ENCODE data around the gene DLG4. TPM values are rescaled to one million over a fixed set of nuclear protein-coding genes. Genes with fewer than 3 reads are reported as not detected.

DLG4 gene
- total RNA-seq, 1 donor from 2014 or later: 46.1 TPM

- Mint-ChIP-seq H3K4me1 (ENCODE audit: unreplicated experiment) (peaks cover 53% of the 10 kb centered on the region), H3K9me3 (no peaks in the 10 kb centered on the region)
These were observed 3.9 kb downstream of the DLG4 start for GRCh38 chr17:7215652-7216180.

GRCh38 chr17:7215136-7215638, 4.4 kb downstream of the DLG4 start:
- H3K27me3 Mint-ChIP-seq: peaks cover 29% of the 10 kb centered on the region
- peaks cover 5% of the 10 kb centered on the region for H3K36me3 Mint-ChIP-seq
- peak overlapping the region; percentile 98 for H3K27ac Mint-ChIP-seq
- peaks cover 54% of the 10 kb centered on the region for H3K4me1 Mint-ChIP-seq (ENCODE audit: unreplicated experiment)
- no peaks in the 10 kb centered on the region for H3K9me3 Mint-ChIP-seq
- DNase-seq (ENCODE audit: extremely low spot score, unreplicated experiment): no peak
- TF ChIP-seq CTCF (conservative IDR thresholded peaks at IDR 0.05): no peak
- peak overlapping the region; percentile 95 for H3K4me3 Mint-ChIP-seq

More at GRCh38 chr17:7215652-7216180, 3.9 kb downstream of the DLG4 start:
- H3K27me3 Mint-ChIP-seq: peaks cover 24% of the 10 kb centered on the region
- H3K4me3 Mint-ChIP-seq: peak overlapping the region; percentile 95
- DNase-seq (ENCODE audit: extremely low spot score, unreplicated experiment): no peak
- TF ChIP-seq CTCF (conservative IDR thresholded peaks at IDR 0.05): no peak
- peak overlapping the region; percentile 98 for H3K27ac Mint-ChIP-seq
- peaks cover 5% of the 10 kb centered on the region for H3K36me3 Mint-ChIP-seq

- DNase-seq (ENCODE audit: extremely low spot score, unreplicated experiment): peak; percentile 100
- H3K27ac Mint-ChIP-seq: peak overlapping the region; percentile 98
- peak overlapping the region; percentile 95 for H3K4me3 Mint-ChIP-seq
- TF ChIP-seq CTCF (conservative IDR thresholded peaks at IDR 0.05): peak; percentile 74
- H3K27me3 Mint-ChIP-seq: peaks cover 33% of the 10 kb centered on the region
- H3K4me1 Mint-ChIP-seq (ENCODE audit: unreplicated experiment): peaks cover 56% of the 10 kb centered on the region
- H3K9me3 Mint-ChIP-seq: no peaks in the 10 kb centered on the region
- peaks cover 5% of the 10 kb centered on the region for H3K36me3 Mint-ChIP-seq
These were observed 5.1 kb downstream of the DLG4 start for GRCh38 chr17:7214300-7215135.

- peak; percentile 92 for DNase-seq (ENCODE audit: extremely low spot score, unreplicated experiment)
- H3K4me1 Mint-ChIP-seq (ENCODE audit: unreplicated experiment): peaks cover 49% of the 10 kb centered on the region
- H3K4me3 Mint-ChIP-seq: peak overlapping the region; percentile 95
- H3K27ac Mint-ChIP-seq: peak overlapping the region; percentile 98
- peaks cover 33% of the 10 kb centered on the region for H3K27me3 Mint-ChIP-seq
- no peaks in the 10 kb centered on the region for H3K9me3 Mint-ChIP-seq
- peaks cover 5% of the 10 kb centered on the region for H3K36me3 Mint-ChIP-seq
- TF ChIP-seq CTCF (conservative IDR thresholded peaks at IDR 0.05): peak; percentile 89
These were observed 5.7 kb downstream of the DLG4 start for GRCh38 chr17:7213895-7214299.

- DNase-seq (ENCODE audit: extremely low spot score, unreplicated experiment): no peak
- peak overlapping the region; percentile 54 for H3K27ac Mint-ChIP-seq
- TF ChIP-seq CTCF (conservative IDR thresholded peaks at IDR 0.05): no peak
- no peaks in the 10 kb centered on the region for H3K9me3 Mint-ChIP-seq
- peak overlapping the region; percentile 81 for H3K4me3 Mint-ChIP-seq
- H3K36me3 Mint-ChIP-seq: peaks cover 5% of the 10 kb centered on the region
- H3K4me1 Mint-ChIP-seq (ENCODE audit: unreplicated experiment): peaks cover 49% of the 10 kb centered on the region
- H3K27me3 Mint-ChIP-seq: peaks cover 33% of the 10 kb centered on the region
These were observed 8.0 kb downstream of the DLG4 start for GRCh38 chr17:7211491-7212273.

Data from type B pancreatic cell (in vitro differentiated cells).